ENCODE results near the gene OCSTAMP.
A peak's percentile ranks its signal among the peaks of the same experiment; 100 is the strongest.

OCSTAMP gene

DNA sequence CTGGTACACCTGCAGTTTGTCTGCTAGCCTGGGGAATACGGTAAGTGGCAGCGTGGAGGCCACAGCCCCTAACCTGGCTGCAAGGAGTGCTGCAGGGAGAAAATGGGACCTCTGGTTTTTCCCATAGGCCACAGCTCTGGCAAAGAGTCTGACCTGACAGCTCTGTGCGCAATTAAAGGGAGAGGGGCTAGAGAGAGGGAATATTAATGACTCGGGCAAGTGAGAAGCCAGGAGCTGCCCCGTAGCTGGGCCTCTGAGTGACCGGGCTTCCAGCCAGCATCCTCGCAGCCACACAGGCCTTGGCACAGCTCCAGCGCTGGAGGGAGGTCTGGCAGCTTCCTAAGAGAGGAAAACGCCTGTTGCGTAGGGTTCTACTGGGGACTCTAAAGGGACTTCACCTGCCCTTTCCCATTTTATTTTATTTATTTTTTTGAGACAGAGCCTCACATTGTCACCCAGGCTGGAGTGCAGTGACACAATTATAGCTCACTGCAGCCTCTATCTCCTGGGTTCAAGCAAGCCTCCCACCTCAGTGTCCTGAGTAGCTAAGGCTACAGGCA, 18.2 kb upstream of the OCSTAMP start:
- DNase-seq (ENCODE audit: low read depth), result peak; percentile 90
- TF ChIP-seq, protein P1, sequence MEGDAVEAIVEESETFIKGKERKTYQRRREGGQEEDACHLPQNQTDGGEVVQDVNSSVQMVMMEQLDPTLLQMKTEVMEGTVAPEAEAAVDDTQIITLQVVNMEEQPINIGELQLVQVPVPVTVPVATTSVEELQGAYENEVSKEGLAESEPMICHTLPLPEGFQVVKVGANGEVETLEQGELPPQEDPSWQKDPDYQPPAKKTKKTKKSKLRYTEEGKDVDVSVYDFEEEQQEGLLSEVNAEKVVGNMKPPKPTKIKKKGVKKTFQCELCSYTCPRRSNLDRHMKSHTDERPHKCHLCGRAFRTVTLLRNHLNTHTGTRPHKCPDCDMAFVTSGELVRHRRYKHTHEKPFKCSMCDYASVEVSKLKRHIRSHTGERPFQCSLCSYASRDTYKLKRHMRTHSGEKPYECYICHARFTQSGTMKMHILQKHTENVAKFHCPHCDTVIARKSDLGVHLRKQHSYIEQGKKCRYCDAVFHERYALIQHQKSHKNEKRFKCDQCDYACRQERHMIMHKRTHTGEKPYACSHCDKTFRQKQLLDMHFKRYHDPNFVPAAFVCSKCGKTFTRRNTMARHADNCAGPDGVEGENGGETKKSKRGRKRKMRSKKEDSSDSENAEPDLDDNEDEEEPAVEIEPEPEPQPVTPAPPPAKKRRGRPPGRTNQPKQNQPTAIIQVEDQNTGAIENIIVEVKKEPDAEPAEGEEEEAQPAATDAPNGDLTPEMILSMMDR (conservative IDR thresholded peaks at IDR 0.05; ENCODE audit: low read depth, low read length), result no peak
- no peak overlapping the region for H3K4me3 ChIP-seq (ENCODE audit: low read depth, low read length)

DNA sequence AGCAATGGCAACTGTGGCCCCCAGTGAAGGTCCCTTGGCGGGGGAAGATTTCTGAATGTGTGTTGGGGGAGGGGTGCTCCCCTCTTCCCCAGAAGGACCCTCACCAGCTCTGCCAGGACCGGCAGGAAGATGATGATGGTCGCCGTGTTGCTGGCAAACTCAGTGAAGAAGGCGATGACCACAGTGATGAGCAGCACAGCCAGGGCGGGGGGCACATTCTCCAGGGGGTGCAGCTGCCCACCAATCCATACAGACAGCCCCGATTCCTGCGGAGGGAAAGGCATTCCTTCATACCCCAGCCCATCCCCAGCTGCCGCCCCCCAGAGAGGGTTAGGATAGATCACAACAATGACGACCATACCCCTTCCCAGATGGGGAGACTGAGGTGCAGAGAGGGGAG, 15.7 kb upstream of the OCSTAMP start:
- DNase-seq (ENCODE audit: low read depth), result no peak
- no peak overlapping the region for H3K4me3 ChIP-seq (ENCODE audit: low read depth, low read length)
- TF ChIP-seq, protein P1 (conservative IDR thresholded peaks at IDR 0.05; ENCODE audit: low read depth, low read length), result no peak

DNA sequence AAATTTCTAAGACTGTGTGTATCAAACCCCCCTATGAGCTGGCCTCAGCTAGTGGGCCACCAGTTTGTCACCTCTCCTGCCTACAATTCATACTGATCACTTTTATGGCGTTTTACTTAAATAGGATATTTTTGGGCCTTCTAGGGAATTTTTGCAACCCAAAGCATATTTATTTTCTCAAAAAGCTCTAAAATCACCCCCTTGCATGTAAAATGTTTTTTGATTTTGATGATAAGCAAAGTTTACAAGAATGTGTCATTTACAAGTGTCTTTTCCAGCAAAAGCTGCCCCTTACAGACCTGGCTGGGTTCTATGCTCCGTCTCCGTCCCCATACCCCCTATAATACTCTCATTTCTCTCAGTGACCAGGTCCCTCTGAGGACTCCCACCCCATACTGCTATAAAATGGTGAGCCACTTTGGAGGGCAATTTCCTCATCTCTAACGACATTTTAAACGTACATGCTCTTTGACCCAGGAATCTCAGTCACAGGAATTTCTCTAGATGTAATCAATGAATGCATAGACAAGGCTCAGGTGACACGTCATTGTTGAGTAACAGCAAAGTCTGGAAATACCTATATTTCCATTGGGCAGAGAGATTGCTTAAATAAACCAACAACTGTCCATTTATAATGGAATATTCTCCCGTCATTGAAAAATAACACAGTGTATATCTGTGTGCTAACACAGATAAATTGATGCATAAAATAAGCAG, 13.9 kb upstream of the OCSTAMP start:
- no peak for DNase-seq (ENCODE audit: low read depth)
- H3K4me3 ChIP-seq (ENCODE audit: low read depth, low read length), result no peak overlapping the region
- TF ChIP-seq, protein P1 (conservative IDR thresholded peaks at IDR 0.05; ENCODE audit: low read depth, low read length), result no peak

DNA sequence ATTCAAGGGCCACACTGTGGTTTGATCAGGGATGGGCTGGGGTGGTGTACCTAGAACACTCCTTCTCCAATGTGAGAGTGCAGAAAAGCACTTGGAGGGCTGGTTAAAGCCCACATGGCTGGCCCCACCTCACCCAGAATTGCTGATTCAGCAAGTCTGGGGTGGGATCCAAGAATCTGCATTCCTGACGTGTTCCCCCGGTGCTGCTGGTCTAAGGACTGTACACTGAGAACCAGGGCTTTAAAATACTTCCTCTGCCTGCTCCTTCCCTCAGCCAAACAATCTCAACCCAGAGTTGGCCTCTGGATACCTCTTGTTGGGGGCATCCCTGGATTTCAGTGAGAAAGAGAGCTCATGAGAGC, 13.4 kb upstream of the OCSTAMP start:
- no peak overlapping the region for H3K4me3 ChIP-seq (ENCODE audit: low read depth, low read length)
- no peak for DNase-seq (ENCODE audit: low read depth)
- TF ChIP-seq, protein P1 (conservative IDR thresholded peaks at IDR 0.05; ENCODE audit: low read depth, low read length), result no peak

DNA sequence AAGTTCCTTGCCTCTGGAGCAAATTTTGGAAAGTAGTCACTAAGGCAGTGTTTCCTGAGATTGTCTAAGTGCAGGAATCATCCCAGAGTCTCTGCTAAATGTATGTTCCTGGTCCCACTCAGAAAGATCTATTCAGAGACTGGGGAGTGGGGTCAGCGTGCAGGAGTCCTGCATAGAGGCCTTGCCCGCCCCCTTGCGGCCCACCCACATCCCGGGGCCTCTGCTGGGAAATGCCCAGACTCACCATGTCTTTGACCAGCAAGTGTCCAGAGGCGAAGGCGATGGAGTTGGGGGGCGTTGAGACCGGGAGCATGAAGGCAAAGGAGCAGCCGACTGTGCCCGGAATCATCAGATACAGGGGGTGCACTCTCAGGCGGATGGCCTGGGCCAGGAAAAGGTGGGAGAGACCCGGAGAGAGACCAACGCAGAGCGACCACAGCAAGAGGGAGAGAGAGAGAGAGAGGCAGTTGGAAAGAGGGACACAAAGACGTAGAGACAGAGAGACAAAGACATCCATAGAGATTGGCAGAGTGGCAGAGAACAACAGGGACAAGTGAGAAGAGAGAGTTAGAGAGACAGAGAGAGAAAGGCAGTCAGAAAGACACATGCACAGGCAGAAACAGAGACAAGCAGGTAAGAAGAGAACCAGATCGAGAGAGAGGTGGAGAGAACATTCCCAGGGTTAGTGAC, 12.9 kb upstream of the OCSTAMP start:
- TF ChIP-seq, protein P1 (conservative IDR thresholded peaks at IDR 0.05; ENCODE audit: low read depth, low read length), result no peak

DNA sequence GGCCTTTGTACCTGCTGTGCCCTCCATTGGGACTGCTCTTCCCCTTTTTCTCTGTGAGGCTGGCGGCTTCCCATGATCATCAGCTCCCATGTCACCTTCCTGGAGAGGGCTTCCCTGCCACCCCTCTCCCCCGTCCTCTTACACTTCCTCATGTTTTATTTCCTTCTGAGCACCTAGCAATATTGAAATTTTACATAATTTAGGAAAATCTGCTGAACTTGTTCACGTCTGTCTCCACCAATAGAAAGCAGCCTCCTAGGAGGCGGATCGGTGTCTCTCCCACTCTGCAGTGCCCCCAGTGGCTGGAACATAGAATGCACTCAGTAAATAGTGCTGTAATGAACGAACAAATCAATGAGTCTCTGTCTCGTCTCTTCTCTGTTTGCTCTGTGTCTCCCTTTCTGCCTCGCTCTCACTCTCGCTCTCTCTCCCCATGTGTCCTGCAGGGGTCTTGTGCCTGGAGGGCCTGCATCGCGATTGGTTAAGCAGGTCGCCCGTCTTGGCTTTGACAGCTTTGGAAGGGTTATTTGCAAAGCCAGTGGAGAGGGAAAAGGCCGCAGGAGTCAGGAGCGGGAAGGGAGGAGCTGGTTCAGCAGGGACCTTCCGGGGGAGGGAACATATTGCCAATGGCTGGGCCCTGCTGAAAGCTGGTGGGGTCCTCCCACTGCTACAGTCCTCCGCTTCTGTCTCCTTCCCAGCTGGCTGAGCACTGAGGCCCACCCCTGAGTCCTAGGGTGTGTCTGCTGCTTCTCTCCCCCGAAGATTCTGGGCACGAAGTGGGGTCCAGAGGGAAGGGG, 12.1 kb upstream of the OCSTAMP start:
- peak; percentile 81 for DNase-seq (ENCODE audit: low read depth)
- peak overlapping the region; percentile 55 for H3K4me3 ChIP-seq (ENCODE audit: low read depth, low read length)
- TF ChIP-seq, protein P1 (conservative IDR thresholded peaks at IDR 0.05; ENCODE audit: low read depth, low read length), result peak; percentile 86

More for the DNA sequence above, 12.9 kb upstream of the OCSTAMP start:
- peak overlapping the region; percentile 55 for H3K4me3 ChIP-seq (ENCODE audit: low read depth, low read length)
- no peak for DNase-seq (ENCODE audit: low read depth)

Data from choroid plexus epithelial cell (primary cell).